K562 (cell line): ENCODE results near the gene PRKACA. TPM values are rescaled to one million over a fixed set of nuclear protein-coding genes. Genes with fewer than 3 reads are reported as not detected.

ENCODE experiments used
- BCL6 ChIP-seq: fragments of 250-450 bp; sonication (Bioruptor Pico); IDR thresholded peaks from 2 replicates; pipeline ENCODE4 v1.4.0; 2020
- CHAMP1 ChIP-seq: fragments of 450-650 bp; IDR thresholded peaks from 2 replicates; pipeline ENCODE4 v1.6.1; 2016; ENCODE audit warnings: mild to moderate bottlenecking
- CREB5 ChIP-seq: fragments of 250-450 bp; sonication (Bioruptor Pico); IDR thresholded peaks from 2 replicates; pipeline ENCODE4 v1.5.0; 2020; ENCODE audit warnings: mild to moderate bottlenecking
- DLX4 ChIP-seq: fragments of 250-450 bp; sonication (Bioruptor Pico); IDR thresholded peaks from 2 replicates; pipeline ENCODE4 v1.6.1; 2021; ENCODE audit warnings: mild to moderate bottlenecking
- ERF ChIP-seq: fragments of 450-650 bp; formaldehyde crosslinking; IDR thresholded peaks from 2 replicates; pipeline ENCODE4 v1.4.0; 2020; ENCODE audit warnings: mild to moderate bottlenecking, mixed read lengths
- MECOM ChIP-seq: fragments of 250-450 bp; sonication (Bioruptor Pico); IDR thresholded peaks from 2 replicates; pipeline ENCODE4 v1.8.0; 2022; ENCODE audit warnings: inconsistent platforms
- NCOA2 ChIP-seq, 2 experiments: fragments of 450-650 bp; IDR thresholded peaks; 2 replicates each; pipeline ENCODE4 v1.6.1; 2018; ENCODE audit warnings: mild to moderate bottlenecking in 2 of 2, moderate library complexity in 1 of 2; ENCODE audit not compliant: partially characterized antibody in 2 of 2
- POLR2A ChIP-seq: fragments of 450-650 bp; conservative IDR thresholded peaks from 2 replicates; pipeline ENCODE4 v1.6.1; 2016
- POLR2AphosphoS2 ChIP-seq: IDR thresholded peaks from 2 replicates; pipeline ENCODE4 v1.6.1; 2012; ENCODE audit warnings: low read length, improper control_type of control experiment
- RBBP5 ChIP-seq: fragments of 200-600 bp; sonication (generic); IDR thresholded peaks from 2 replicates; pipeline ENCODE4 v1.6.1; 2012; ENCODE audit warnings: borderline replicate concordance, mild to moderate bottlenecking, low read length, control low read depth, inconsistent platforms; ENCODE audit not compliant: insufficient read depth, poor library complexity, severe bottlenecking
- ZBTB11 ChIP-seq, 3 experiments: fragments of 200-800 bp in 1 of 3; fragments of 250-450 bp in 1 of 3; fragments of 450-650 bp in 1 of 3; sonication (Bioruptor Pico) in 1 of 3; sonication (Bioruptor generic) in 1 of 3; formaldehyde crosslinking in 1 of 3; IDR thresholded peaks; 2 replicates each; pipeline versions ENCODE4 v1.6.1 to v1.8.0; 2016 to 2022; ENCODE audit warnings: mild to moderate bottlenecking in 2 of 3, missing genetic modification characterization in 2 of 3, missing compliant biosample characterization in 1 of 3, moderate library complexity in 1 of 3
- ZBTB26 ChIP-seq: fragments of 450-650 bp; formaldehyde crosslinking; IDR thresholded peaks from 2 replicates; pipeline ENCODE4 v1.4.0; 2022; ENCODE audit warnings: missing genetic modification characterization
- ZFP91 ChIP-seq: sonication (generic); formaldehyde crosslinking; IDR thresholded peaks from 2 replicates; pipeline ENCODE4 v1.8.0; 2022; ENCODE audit warnings: mild to moderate bottlenecking, missing genetic modification reagents
- ZNF586 ChIP-seq: fragments of 450-650 bp; formaldehyde crosslinking; conservative IDR thresholded peaks from 2 replicates; pipeline ENCODE4 v1.4.0; 2020; ENCODE audit warnings: mild to moderate bottlenecking, moderate library complexity
- polyA plus RNA-seq, 8 experiments: library from polyadenylated mRNA; depleted of rRNA in 4 of 8; stranded (reverse) in 5 of 8; unstranded in 3 of 8; fragments of >200 nt; fragmentation: Nextera tagmentation in 2 of 8; fragmentation: Illumina TruSeq in 1 of 8; extraction: Ambion mirVana in 2 of 8; extraction: Trizol in 1 of 8; gene quantifications; 2 replicates each; pipeline versions ENCODE4 v1.2.1 to v1.2.3, GENCODE V29; 2011 to 2014; ENCODE audit warnings: inconsistent platforms in 1 of 8, missing spikeins in 1 of 8
- total RNA-seq, 7 experiments: library from RNA; depleted of rRNA in 6 of 7; stranded (reverse); fragments of >200 nt in 6 of 7; fragmentation: Illumina TruSeq in 2 of 7; extraction: Trizol in 2 of 7; gene quantifications; 2 replicates each; pipeline versions ENCODE4 v1.2.1 to v1.2.3, GENCODE V29; 2011 to 2021; ENCODE audit warnings: low replicate concordance in 1 of 7

The PRKACA gene
- total and polyA plus RNA-seq, 9 of the 15 experiments (the other 6 are each of a cell fraction or from before 2014, with no cell fraction given), result 1.2 to 63.1 (median 13.0) TPM

GRCh38 chr19:14073261-14073924 is 44.2 kb downstream of the PRKACA start (continued):
- TF ChIP-seq ZNF586 (CRISPR knock-in tag) (no peak), MECOM (CRISPR knock-in tag) (no peak), POLR2AphosphoS2 (no peak), ZBTB11 (CRISPR knock-in tag; IDR thresholded peaks at IDR 0.05) (peak in 1 of 3 experiments; percentile 48; a peak in 1 of 6 replicates), DLX4 (no peak), BCL6 (CRISPR knock-in tag) (no peak), POLR2A (0 out of 2 replicates have a peak, but pooled peaks have one; percentile 32), ZBTB26 (no peak), NCOA2 (IDR thresholded peaks at IDR 0.05; ENCODE audit: partially characterized antibody in 2 of 2) (no peak), CREB5 (no peak), RBBP5 (peak; percentile 44), CHAMP1 (no peak), ERF (0 out of 2 replicates have a peak, but pooled peaks have one; percentile 57), ZFP91 (CRISPR knock-in tag) (no peak)
